Hindlimb muscle (tissue), 1 donor: ENCODE results near the gene C1orf210. TPM values are rescaled to one million over a fixed set of nuclear protein-coding genes. Genes with fewer than 3 reads are reported as not detected.

Source experiments
- DNase-seq: peaks from one replicate; pipeline ENCODE4 v3.0.0-alpha.2; 2013
- polyA plus RNA-seq: library from polyadenylated mRNA; unstranded; fragments of 120-200 nt; gene quantifications from one replicate; pipeline ENCODE4 v1.2.1, GENCODE V29; 2013; ENCODE audit not compliant: insufficient read length

C1orf210 gene
- polyA plus RNA-seq, 1 donor: not detected

GRCh38 chr1:43273708-43274107, 11.7 kb downstream of the C1orf210 start:
- no peak for DNase-seq

- DNase-seq: no peak
These were observed 12.5 kb downstream of the C1orf210 start for GRCh38 chr1:43272576-43273571.

- DNase-seq: no peak
These were observed 13.2 kb downstream of the C1orf210 start for GRCh38 chr1:43272161-43272560.

- DNase-seq: no peak
These were observed 13.9 kb downstream of the C1orf210 start for GRCh38 chr1:43271186-43272118.

DNA sequence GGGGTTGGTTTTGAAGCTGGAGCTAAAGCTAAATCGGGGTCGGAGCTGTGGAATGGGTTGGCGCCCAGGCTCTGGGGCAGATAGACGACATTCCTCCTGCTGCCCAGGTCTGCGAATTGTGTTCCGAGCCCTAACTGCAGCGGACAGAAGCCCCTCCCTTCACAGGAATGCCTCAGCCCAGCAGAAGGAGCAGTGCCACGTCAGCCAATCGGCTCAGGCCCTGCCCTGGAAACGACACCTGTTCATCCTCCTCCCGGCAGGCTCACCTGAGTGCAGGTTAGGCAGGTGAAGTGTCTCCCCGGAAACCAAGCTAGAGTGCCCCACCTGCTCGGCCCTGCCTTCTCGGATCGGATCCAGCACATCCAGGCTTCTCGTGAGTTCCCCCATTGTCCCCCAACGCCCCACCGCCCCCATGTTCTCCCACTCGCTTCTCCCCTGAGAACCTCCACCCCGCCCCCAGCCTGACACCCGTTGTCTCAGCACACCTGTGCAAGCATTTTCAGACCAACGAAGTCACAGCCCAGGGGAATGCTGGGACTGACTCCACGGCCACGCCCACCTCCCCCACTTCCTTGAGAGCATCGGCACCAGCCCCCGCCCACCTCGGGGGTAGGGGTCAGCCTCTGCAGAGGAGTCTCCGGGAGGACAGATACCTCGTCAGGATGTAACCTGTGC, 14.8 kb downstream of the C1orf210 start:
- DNase-seq: no peak

DNA sequence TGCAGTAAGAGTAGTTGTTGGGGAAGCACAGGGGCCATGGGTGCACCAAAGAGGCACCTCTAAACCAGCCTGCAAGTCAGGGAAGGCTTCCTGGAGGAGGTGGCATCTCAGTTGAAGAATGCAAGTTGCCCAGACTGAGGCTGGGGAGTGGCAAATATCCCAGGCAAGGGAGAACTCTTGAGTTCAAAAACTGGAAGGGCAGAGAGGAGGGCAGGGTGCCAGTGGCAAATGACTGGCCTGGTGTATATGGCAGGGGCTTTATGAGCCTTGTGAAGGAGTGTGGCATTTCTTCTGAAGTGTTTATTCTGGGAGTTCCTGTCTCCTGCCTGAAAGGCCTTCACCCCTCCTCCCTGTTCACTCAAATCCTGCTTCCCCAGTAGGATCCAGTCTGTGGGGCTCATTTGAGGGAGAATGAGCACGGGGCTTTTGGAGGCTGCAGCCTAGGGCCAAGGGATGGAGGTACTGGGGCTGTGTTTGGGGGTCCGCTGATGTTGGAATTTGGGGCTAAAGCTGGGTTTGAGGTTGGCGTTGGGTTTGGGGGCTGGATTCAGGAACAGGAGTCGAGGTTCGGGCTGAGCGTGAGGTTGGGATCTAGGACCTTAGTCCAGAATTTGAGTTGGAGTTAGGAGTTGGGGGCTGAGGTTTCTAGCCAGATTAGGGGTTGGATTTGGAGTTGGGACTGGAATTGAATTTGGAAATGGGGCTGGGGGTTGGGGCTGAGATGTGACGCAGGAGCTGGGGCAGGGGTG, 15.6 kb downstream of the C1orf210 start, which contains the start of gene TMEM125:
TMEM125 (plus strand) TSS at position 357 of the 749 bp plus-strand sequence. CDS start 2,740 bp downstream, outside the sequence.
- DNase-seq: no peak

DNA sequence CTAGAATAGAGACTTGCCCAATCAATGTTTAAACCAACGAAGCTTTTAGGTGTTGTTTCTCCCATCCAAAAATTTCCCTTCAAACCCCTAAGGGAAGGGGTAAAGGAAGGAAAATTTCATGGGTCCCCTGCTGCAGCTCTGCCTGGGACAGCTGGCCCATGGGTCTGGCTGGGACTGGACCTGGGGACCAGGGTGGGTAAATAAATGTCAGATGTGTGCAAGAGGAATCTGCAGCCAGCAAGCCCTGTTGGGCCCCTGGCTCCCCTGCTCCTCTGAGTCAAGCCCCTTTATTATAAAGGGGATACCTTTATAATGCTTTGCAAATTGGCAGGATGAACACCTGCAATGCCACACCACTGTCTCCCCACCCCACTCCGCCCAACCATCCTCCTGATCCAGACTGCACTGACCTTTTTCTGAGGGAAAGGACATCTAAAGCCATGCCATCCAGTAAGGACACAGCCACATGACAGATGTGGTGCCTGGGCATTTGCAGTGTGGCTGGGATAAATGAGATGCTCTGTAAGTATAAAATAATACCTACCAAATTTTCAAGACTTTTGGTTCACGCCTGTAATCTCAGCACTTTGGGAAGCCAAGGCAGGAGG, 17.5 kb downstream of the C1orf210 start:
- DNase-seq: no peak

GRCh38 chr1:43267291-43267805, 18.0 kb downstream of the C1orf210 start:
- DNase-seq: no peak

GRCh38 chr1:43266881-43267280, 18.5 kb downstream of the C1orf210 start:
- DNase-seq: no peak

GRCh38 chr1:43265431-43265830, 19.9 kb downstream of the C1orf210 start:
- DNase-seq: no peak

- no peak for DNase-seq
These were observed 27.0 kb downstream of the C1orf210 start for GRCh38 chr1:43258370-43258769.

- DNase-seq: no peak
These were observed 28.5 kb downstream of the C1orf210 start for GRCh38 chr1:43256675-43257570.

GRCh38 chr1:43255438-43256210, 29.8 kb downstream of the C1orf210 start:
- DNase-seq: no peak

DNA sequence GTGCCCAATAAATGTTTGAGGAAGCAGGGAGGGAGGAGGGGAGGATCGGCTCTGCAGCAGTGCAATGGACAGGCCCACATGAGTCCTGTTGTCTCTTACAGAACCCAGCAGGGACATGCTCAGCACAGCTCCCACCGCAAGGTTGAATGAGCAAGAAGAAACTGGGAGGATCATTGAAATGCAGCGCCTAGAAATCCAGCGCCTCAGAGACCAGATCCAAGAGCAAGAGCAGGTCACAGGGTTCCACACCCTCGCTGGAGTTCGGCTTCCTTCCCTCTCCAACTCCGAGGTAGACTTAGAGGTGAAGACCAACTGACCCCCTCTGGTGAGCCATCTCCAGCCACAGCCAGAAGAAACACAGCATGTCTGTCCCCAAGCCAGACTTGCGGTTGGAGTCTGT, 31.5 kb downstream of the C1orf210 start:
- no peak for DNase-seq

- no peak for DNase-seq
These were observed 32.2 kb downstream of the C1orf210 start for GRCh38 chr1:43253173-43253572.

DNA sequence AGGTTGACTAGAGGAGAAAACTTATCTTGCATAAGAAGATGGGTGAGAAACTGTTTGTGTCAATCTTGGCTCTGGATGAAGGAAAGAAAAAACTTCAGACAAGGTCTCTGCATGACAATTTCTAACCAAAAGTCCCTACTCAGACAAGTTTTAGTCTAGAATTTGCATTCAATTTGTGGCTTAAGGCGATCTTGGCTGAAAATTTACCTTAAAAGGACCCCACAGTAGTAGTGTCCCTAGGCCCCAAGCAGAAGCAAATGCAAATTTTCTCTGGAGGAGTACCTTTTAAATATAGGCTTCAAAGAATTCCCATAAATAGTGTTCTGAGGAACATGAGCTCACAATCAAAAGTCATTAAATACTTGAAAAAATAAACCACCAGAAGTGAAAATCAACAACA, 33.2 kb downstream of the C1orf210 start:
- DNase-seq: no peak

DNA sequence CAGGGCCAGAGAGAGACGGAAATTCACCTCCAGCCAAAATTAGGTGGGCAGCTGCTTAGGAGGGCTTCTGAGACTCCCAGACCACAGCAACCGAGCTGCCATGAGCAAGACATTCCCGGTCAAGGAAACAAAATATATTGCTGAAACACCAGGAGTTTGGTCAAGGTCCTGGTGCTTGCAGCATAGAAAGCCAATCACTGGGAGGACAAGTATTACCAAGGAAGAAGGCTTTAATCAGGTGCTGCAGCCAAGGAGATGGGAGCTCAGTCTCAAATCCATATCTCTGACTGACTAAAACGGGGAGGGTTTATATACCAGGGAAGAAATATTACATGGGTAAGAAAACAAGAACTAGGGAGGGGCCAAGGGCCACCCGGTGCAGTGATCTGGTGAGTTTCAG, 34.4 kb downstream of the C1orf210 start:
- no peak for DNase-seq

DNA sequence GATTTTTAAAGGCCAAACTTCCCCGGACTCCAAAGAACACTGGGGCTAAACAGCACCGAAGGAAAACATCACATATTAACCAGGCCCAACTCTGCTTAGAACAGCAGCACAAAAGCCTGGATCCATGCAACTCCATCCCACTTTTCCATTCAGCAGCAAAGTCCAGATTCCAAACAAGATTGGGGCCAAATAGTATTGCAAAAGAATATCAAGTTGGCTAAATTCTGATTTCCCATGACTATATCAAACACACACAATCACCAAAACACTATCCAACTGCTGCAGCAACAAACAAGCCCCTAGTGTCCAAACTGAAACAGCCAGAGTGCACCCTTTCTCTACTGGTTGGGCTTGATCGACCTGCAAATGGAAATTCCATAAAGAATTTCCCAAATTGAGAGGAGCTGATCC, 35.0 kb downstream of the C1orf210 start:
- no peak for DNase-seq
